ENCODE measurements around the gene AFAP1.

Gene AFAP1

DNA sequence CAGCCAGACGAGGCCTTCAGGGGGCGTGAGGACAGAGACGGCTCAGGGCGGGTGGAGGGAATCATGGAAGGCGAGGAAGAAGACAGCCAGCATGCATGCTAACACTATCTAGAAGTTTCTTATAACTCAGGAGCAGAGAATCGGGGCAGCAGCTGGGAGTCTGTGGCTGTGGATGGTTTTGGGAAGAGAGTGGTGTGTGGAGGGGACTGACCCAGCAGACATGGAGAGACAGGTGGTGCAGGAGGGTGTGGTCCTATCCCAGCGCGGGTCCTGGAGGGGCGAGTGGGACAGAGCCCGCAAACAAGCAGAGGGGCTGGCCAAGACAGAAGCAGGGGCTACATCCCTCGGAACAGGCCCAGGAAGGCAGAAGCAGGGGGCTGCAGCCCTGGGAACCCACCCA lies 192.1 kb downstream of the AFAP1 start:
- no peak for DNase-seq

DNA sequence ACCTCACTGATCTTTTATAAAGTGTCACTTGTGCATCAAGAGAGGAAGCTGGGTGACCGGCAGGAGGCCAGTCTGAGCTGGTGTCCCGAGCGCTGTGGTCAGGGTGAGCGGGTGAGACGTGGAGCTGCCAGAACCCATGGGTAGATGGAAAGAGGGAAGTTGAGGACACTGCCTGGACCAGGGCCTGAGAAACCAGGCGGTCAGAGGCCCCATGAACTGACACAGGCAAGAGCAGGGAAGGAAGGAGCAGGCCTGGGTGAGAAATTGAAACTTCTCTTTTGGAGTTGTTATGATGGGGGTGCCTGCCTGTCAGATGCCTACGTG lies 192.6 kb downstream of the AFAP1 start:
- DNase-seq: no peak

DNA sequence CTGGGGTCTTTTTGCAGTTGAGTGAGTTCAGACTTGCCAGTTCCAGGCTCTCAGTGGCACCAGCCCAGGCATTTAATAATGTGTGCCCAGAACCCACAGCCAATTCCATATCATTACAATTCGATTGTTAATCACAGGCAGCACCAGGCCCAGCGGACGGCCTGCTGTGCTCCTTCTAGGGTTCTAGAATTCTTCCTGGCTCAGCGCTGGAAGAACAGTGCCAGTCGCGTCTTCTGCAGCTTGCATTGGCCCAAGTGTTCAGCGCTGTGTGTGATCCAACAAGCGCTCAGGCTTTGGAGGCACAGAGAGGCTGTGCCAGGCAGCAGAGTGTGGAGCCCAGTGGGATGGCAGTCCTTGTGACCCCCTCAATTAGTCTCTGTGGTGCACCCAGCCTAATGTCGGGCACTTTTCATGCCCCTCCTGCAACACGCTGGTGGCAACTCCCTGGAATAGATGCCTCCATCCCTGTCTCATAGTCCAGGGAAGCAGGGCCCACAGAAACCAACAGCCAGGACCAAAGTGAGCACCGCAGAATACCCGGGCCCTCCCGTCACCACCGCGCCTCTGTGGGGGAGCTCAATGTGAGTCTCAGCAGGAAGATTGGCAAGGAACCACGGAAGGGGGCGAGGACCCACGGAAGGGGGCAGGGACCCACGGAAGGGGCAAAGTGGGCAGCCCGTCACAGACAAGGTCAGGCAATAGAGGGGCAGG lies 193.2 kb downstream of the AFAP1 start:
- no peak for DNase-seq

DNA sequence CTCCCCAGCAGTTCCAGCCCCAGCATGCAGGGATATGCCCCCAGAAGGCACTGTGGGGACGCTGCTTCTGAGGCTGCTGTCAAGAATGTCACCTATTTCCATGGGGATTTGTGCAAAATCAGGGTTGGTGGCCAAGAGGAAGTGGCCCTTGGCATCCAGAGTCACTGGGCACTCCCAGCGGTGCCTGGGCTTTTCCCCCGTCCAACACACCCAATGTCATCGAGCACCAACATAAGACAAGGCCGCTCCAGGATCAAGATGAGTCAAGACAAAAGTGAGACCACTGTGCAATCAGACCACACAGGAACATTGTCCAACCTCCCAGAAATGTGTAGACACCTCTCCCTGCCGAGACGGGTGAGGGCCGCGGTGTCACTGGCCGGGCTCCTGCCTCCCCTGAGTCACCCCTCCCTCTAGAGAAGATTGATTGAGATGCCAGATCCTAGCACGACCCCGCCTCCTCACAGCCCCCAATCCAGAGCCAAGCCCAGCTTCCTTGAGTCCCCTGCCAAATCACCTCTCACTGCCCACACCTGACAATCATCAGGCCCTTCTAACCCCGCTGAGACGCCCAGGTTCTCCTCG lies 194.3 kb downstream of the AFAP1 start:
- DNase-seq: no peak

DNA sequence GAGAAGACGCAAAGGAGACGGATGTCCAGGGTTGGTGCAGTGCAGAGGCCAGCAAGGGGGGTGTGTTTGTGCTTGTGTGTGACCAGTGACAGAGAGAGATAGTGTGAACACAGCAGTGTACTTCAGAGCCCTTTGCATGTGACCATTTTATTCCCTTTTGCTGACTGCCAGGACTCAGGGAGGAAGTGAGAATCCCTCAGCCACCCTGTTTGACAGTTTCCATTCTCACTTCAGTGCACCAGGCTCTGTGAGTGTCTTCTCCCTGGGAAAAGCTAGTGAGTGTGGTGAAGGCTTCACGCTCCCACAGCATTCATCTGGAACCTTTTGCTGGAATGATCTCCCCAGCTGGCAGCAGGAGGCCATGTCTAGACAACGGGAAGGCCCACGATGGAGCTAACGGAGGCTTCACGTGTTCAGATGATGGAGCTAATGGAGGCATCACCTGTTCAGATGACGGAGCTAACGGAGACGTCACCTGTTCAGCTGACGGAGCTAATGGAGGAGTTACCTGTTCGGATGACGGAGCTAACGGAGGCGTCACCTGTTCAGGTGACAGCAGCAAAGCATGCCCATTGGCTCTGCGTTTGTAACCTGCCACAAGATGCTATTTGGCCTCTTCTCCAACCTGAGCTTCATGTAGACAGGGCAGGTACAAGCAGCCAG lies 195.4 kb downstream of the AFAP1 start:
- DNase-seq: no peak

DNA sequence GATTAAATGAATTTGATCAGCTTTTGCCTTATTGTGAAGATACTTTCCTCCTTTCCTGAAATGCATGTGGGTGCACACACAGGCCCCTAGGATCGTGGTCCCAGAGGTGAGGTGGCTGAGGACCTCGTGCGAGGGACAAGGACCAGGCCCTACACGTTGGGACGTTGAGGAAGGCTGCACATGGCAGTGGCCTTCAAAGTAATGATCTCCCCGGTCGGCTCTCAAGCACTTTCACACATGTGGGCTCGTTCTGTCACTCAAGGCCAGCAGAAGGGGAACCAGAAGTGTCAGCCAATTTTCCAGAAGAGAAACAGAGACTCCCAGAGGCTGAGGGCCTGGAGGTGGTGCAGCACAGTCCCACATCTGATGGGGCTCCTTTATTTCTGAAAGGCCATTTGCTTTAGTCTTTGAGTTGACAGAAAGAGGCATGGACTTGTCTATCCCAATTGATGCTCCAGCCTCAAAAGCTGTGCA lies 196.8 kb downstream of the AFAP1 start:
- DNase-seq: no peak

DNA sequence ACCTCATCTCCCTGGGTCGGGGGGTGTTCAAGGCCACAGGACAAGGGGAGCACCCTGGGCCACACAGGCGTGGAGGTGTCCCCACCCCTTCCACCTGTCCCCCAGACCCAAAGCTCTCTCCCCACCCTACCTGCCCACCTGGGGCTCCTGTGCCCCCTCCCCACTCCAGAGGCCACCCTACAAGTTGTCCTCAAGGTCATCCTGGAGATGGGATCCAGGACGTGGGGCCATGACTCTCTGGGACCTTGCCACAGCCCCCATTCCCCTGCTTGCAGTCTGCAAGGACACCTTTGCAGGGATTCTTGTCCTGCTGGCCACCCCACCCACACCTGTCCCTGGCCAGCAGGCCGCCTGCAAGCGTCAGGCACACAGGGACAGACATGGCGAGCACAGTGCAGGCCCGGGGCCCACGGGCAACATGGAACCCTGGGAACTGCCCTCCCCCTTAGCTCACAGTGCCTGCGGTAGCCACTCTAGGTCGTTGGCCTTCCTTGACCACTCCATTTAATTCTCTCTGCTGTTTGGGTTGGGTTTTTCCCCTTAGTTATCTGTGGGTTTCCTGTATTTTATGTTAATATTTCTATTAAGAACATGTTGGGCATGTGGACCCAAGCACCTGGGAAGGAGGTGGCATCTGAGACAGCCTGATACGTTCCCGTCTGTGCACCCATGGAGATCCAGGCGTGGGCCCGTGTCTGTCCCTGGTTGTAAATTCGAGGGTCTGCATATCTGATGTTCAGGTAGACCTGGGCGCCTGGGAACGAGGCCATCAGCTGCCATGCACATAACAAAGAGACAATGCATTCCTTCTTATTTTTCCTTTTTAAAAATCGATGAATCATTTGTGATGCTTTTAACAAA lies 197.5 kb downstream of the AFAP1 start:
- no peak for DNase-seq

DNA sequence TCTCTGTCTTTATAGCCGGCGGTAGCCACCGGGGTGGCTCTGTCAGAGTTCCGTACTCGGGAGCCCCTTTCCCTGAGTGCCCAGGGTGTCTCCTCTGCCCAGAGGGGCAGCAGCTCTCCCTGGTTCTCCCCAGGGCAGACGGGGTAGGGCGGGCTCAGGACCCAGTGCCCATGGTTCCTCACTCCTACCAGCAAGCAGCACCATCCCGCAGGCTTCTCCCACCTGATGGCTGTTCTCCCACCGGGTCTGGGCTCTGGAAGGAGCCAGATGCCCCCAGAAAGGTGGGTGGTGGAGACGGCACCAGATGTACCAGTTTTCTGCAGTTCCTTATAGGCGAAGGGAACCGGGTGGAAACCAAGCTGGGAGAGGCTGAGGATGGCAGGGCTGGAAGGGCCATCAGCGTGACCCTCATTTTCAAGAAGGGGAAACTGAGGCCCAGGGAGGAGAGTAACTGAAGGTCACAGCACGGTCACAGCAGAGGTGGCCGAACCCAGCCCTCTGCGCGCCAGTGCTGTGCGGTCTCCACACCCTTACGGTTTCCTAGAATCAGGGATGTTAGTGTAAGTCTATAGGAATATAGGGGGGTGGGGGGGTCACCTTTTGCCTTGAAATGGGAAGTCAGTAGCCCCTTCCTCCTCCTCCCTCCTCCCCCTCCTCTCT lies 198.7 kb downstream of the AFAP1 start:
- no peak for DNase-seq

DNA sequence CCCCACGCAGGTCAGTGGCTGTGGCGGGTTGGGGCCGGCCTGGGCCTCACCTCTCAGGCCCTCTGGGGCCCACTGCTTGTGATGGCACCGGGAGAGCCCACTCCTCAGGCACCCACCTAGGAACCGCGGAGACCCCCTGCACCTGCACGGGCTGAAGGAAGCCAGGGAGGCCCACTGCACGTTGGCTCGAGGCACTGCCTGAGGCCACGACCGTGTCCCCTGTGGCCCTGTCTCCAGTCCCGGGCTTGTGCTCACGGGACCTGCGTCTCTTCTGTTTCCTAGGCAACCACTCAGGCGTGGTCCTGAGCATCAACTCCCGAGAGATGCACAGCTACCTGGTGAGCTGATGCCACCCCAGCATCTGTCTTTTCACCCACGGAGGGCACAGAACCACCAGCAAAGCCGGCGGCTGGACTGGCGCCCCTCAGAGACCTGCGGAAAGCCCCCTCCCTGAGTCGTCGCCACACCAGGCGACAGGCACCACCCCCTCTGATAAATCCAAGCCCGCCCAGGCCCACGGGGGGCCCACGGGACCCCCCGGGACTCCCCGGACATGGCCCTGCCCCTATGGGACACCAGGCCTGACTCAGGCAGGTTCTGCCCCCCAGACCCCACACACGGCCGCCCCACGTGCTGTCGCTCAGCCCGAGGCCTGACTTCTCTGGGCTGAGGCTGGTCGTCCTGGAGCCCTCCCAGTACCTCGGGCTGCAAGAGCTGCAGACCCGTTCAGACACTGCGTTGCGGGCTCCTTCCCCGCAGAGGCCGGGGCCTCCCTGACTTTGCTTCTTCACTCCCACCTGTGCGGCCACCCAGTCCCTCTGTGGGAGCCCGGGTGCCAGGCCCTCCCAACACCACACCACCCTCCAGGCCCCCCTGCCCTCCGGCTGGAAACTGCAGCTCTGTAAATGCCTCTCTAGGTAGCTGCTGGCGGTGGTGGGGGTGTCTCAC lies 199.5 kb downstream of the AFAP1 start:
- no peak for DNase-seq

DNA sequence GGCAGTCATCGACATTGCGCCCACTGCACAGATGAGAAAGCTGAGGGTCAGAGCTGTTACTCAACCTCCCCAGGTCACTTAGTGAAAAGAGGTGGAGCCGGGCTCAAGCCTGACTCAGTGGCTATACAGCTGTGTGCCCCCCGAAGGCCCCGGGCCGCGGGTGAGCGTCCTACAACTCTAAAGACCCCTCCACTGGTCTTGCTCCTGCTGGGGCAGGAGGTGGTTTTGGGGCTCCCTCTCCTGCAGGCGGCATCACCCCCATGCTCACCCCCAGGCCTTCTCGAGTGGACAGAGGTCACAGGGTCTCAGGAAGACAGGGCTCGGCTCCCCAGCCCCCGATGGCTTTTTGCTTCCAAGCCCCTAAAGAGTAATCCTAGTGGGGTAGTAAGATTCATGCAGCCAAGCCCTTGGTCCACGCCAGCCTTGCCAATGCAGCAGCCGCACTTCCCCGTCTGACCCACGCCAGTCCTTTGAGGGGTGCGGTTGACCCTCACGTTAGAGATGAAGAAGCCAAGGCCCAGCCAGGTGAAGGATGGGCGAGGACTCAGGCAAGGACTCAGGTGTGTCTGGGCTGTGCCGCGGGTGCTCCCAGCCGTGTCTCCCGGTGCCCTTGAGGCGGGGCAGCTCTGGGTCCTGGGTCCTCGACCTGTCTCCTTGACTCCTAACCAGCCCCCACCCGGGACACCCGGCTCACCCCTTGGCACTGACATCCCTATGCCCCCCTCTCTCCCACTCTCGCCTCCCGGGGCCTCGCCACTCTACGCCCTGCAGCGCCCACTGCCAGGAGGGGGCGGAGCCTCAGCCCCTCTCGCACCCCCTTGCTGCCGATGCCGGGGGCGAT lies 200.4 kb downstream of the AFAP1 start:
- DNase-seq: no peak

DNA sequence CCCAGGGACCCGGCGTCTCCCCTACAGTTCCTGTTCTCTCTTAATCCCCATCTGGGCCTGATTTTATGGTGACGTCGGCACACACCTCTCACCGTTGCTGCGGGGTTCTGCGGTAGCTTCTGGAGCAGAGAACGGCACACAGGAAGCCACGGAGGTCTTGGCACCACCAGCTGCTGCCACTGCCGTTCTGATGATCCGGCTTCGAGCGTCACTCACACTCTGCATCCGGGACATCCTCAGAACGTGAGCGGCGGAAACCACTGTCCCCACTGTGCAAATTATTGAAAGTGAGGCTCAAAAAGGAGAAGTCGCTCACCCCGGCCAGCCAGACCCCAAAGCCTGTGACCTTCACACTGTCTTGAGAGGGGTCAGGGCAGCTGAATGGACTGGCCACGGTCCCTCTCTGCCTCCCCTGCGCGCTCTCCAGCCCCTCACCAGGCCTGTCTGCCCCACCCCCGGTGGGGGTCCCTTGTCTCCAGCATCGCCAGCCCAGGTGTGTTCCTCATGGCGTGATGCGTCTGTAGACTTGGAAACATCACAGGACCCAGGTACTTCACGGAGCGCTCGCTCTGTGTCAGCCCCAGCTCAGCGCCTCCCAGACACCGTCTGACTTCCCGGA lies 201.1 kb downstream of the AFAP1 start:
- no peak for DNase-seq

DNA sequence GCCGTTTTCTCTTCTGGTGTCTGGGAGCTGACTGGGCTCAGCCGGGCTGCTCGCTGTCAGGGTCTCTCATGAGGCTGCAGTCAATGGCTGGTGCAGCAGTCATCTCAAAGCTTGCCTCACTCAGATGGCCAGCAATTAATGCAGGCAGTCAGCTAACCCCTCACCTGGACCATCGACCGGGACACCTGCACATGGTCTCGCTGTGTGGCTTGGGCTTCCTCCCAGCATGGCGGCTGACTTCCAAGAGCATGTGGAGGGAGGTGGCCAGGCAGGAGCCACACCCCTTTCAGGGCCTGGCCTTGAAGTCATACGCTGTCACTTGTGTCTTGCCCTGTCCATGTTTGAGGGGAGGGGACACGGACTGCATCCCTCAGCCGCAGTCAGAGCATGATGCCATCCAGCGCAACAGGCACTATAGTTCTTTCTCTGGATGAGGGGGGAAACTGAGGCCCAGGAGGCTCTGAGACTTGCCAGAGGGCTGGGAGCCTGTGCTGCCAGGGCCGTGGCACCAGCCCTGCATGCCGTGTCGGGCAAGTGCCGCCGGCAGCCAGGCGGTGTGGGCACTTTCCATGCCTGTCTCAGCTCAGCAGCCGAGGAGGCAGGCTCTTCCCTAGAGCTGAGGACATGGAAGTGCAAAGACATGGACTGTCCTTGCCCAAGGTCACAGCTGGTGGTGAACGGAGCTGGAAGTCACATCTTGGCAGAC lies 201.8 kb downstream of the AFAP1 start:
- no peak for DNase-seq

DNA sequence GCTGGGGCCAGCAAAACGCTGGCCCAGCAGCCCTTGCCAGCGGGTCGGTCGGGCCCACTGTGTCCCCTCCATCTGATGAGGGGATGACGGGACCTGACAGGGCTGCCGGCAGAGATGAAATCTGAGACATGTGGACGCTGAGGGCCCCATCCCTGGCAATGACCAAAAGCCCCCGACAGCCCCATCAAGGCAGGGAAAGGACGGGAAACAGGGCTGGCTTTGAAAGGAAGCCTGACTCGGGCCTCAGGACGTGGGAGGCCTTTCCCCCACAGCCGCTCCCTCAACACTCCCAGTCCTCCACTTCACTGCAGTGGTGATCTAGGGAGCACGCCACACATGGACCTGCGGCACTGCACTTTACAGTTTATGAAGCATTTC lies 202.4 kb downstream of the AFAP1 start:
- no peak for DNase-seq

DNA sequence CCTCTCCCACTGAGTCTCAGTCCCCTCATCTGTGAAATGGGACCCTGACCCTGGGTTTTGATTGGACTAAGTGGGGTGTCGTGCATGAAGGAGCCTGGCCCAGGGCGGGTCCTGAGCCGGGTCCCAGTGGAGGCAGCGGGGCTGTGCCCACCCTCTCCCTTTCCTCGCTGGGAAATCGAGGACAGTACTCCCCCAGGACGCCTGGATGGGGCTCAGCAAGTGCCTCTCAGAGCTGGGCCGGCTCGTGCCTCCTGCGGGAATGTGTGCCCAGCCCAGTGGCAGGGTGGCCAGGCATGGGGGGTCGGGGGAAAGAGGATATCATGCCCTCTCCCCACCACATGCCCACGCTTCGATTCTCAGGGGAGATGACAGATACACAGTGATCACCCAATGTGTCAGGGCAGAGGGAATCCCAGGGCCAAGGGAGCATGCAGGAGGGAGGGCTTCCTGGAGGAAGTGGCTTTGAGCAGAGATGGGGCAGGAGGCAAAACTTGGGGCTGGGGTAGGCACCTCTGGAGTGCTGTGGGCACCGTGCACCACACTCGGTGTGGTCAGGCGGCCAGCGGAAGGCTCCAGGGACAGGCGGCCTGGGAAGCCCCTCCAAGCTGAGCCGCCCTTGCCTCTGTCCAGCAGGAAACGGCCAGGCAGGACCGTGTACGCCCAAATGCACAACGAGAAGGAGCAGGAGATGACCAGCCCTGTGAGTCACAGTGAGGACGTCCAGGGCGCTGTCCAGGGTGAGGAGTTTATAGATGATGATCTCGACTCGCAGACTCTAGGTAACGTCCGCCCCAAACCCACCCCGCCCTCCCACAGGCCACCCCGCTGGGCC lies 203.0 kb downstream of the AFAP1 start:
- no peak for DNase-seq

DNA sequence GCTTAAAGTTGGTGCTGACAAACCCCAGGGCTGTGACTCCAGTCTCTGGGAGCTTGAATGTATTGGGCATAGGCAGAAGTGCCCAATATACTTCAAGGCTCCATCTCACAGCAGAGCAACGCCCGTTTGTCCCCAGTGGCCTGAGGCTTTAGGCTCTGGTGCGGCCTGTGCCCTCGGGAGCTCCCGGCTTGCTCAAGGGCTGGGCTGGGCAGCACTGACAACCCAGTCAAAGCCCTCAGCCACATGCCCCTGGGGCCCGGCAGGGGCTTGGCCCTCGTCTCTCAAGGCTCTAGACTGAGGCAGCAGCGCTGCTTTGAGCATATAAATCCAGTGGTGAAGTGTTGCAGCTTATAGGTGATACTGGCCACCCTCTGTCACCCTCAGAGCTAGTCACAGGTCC lies 203.7 kb downstream of the AFAP1 start:
- DNase-seq: no peak

DNA sequence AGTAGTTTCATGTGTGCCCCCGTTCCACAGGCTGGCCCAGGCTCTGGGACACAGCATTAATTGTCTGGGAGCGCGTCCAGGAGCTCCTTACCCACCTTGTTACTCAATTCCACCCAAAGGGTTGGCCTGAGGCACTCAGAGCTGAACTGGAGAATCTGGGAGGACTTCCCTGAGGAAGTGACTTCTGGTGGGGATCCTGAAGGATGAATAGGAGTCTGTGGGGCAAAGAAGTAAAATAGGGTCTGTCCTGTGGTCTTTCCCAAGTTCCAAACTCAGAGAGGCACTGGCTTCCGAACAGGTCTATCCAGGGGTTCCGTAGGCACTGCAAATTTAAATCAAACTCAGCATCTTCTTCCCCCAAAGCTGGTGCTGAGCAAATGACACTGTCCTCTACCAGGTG lies 204.3 kb downstream of the AFAP1 start:
- no peak for DNase-seq

DNA sequence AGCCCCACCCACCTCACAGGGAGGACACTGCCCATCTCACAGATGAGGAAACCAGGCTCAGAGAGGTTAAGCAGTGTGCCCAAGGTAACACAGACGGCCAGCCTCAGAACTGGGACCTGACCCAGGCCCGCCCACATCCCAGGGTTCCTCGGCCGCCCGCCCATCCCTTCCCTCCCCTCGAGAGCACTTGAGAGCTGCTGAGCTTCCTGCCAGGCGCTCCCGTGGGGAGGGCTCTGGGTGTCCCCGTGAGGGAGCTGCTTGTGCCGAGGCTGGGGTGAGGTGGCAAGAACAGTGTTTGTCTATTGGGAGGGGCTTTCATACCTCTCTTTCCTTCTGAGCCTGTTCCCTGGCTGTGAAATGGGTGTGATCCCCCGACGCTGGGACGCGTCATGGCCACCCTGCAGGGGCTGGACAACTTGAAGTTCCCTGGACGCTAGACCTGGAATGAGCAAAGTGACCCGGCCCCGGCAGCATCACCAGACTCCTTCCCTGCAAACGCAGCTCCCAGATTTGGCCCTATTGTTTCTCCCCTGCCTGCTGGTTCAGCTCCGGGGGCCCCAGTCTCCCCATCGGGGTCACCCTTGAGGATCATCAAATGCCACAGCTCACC lies 204.9 kb downstream of the AFAP1 start:
- DNase-seq: no peak

All from activated gamma-delta T cell treated with Interleukin-2 at 50 U/mL for 16 hours (primary cell).